ENCODE measurements around the gene TRMT2B. TPM values are rescaled to one million over a fixed set of nuclear protein-coding genes. Genes with fewer than 3 reads are reported as not detected.

TRMT2B gene
- total RNA-seq, 1 donor: 18.3 TPM

GRCh38 chrX:100980608-100981497, 71.1 kb downstream of the TRMT2B start:
- peak; percentile 54 for DNase-seq (ENCODE audit: low read depth)
- no peak for TF ChIP-seq CTCF (IDR thresholded peaks at IDR 0.05; ENCODE audit: insufficient read depth, low read length)

DNA sequence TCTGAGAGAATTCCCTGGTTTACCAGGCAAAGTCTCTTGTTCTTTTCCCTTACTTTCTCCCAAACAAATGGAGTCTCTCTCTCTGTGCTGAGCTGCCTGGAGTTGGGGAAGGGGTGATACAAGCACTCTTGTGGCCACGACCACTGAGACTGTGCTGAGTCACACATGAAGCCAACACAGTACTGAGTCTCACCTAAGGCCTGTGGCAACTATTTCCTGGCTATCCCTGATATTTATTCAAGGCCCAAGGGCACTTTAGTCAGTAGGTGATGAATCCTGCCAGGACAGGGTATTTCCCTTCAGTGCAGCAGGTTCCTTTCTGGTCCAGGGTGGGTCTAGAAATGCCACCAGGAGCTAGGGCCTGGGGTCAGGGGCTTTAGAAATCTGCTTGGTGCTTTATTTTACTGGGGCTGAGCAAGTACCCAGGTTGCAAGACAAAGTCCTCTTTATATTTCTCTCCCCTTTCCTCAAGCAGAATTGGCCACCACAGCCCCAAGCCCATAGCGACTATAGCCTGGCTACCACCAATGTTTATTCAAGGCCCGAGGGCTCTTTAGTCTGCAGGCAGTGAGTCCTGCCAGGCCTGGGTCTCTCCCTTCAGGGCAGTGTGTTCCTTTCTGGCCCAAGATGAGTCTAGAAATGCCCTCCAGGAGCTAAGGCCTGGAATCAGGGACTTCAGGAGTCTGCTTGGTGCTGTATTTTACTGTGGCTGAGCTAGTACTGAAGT, 71.9 kb downstream of the TRMT2B start:
- TF ChIP-seq CTCF (IDR thresholded peaks at IDR 0.05; ENCODE audit: insufficient read depth, low read length): no peak
- DNase-seq (ENCODE audit: low read depth): no peak
- H3K4me3 ChIP-seq (ENCODE audit: low read depth, low read length): no peak overlapping the region

More at GRCh38 chrX:100980608-100981497, 71.1 kb downstream of the TRMT2B start:
- no peak overlapping the region for H3K4me3 ChIP-seq (ENCODE audit: low read depth, low read length)

- no peak for DNase-seq (ENCODE audit: low read depth)
- no peak overlapping the region for H3K4me3 ChIP-seq (ENCODE audit: low read depth, low read length)
- TF ChIP-seq CTCF (IDR thresholded peaks at IDR 0.05; ENCODE audit: insufficient read depth, low read length): no peak
Measured at GRCh38 chrX:100976211-100976610, 75.7 kb downstream of the TRMT2B start.

- TF ChIP-seq CTCF (IDR thresholded peaks at IDR 0.05; ENCODE audit: insufficient read depth, low read length): no peak
- DNase-seq (ENCODE audit: low read depth): peak; percentile 22
- H3K4me3 ChIP-seq (ENCODE audit: low read depth, low read length): no peak overlapping the region
Measured at GRCh38 chrX:100975212-100975611, 76.7 kb downstream of the TRMT2B start.

DNA sequence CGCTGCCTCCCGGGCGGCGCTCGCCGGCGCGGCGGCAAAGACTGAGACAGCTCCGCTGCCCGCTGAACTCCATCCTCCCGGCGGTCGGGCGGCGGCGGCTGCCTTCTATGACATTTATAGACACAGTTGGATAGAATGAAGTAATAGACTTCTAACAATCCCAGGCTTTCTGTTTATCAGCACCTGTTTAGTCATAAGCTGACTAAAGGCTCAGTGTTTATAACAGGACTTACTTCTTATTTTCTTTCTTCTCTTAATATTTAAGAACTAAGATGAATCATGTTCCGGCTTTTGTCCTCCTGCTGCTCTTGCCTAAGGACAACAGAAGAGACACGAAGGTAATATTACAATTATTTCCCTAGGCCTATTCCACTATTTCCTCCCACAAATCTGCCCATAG, 78.5 kb downstream of the TRMT2B start:
- no peak overlapping the region for H3K4me3 ChIP-seq (ENCODE audit: low read depth, low read length)
- DNase-seq (ENCODE audit: low read depth): peak; percentile 68
- TF ChIP-seq CTCF (IDR thresholded peaks at IDR 0.05; ENCODE audit: insufficient read depth, low read length): no peak

GRCh38 chrX:100969936-100970335, 82.0 kb downstream of the TRMT2B start:
- TF ChIP-seq CTCF (IDR thresholded peaks at IDR 0.05; ENCODE audit: insufficient read depth, low read length): no peak
- DNase-seq (ENCODE audit: low read depth): no peak
- H3K4me3 ChIP-seq (ENCODE audit: low read depth, low read length): no peak overlapping the region
